Tibial nerve (tissue), 3 donors: ENCODE data around the gene ALK.

Source experiments
- POLR2A ChIP-seq, 2 donors: fragments of 450-650 bp; IDR thresholded peaks; one replicate each; pipeline ENCODE4 v1.6.1; 2017; ENCODE audit warnings: antibody characterized with exemption in 2 of 2, mild to moderate bottlenecking in 2 of 2, moderate library complexity in 2 of 2
- TF ChIP-seq, protein P1 (sequence below), 5 experiments: fragments of 200-600 bp in 3 of 5; fragments of 450-650 bp in 2 of 5; sonication (generic) in 3 of 5; IDR thresholded peaks; one replicate each; pipeline ENCODE4 v1.5.1; 2016 to 2019; ENCODE audit warnings: antibody characterized with exemption in 5 of 5, mild to moderate bottlenecking in 3 of 5, moderate library complexity in 2 of 5

DNA sequence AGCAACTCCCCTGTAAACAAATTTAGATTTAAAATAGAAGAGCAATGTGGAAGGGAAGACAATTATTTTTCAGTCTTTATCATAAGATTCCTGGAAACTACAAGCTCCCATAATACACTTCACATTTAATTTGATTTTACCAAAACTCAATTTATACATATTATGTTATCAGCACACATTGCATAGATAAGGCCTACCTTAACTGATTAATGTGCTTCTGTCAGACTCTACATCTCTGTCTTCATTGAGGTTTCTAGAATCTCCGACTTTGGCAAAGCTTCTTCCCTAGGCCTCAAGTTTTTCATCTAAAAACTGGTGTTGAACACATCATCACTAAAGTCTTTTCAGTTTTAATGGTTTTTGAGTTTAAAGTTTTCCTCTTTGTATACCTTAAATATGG, 440.1 kb downstream of the ALK start:
- TF ChIP-seq POLR2A (IDR thresholded peaks at IDR 0.05): no peak
- TF ChIP-seq, protein P1, sequence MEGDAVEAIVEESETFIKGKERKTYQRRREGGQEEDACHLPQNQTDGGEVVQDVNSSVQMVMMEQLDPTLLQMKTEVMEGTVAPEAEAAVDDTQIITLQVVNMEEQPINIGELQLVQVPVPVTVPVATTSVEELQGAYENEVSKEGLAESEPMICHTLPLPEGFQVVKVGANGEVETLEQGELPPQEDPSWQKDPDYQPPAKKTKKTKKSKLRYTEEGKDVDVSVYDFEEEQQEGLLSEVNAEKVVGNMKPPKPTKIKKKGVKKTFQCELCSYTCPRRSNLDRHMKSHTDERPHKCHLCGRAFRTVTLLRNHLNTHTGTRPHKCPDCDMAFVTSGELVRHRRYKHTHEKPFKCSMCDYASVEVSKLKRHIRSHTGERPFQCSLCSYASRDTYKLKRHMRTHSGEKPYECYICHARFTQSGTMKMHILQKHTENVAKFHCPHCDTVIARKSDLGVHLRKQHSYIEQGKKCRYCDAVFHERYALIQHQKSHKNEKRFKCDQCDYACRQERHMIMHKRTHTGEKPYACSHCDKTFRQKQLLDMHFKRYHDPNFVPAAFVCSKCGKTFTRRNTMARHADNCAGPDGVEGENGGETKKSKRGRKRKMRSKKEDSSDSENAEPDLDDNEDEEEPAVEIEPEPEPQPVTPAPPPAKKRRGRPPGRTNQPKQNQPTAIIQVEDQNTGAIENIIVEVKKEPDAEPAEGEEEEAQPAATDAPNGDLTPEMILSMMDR (IDR thresholded peaks at IDR 0.05): no peak
